ENCODE measurements around the gene TP73. TPM values are rescaled to one million over a fixed set of nuclear protein-coding genes. Genes with fewer than 3 reads are reported as not detected.

The TP73 gene
- total RNA-seq, 1 donor from 2014 or later = 0.05 TPM

- intact Hi-C loops (cut with micrococcal nuclease) = no loop called here
- H3K27me3 ChIP-seq (ENCODE audit: low read depth) = peaks cover 74% of the 10 kb centered on the region
Observed at GRCh38 chr1:3606779-3607702, 45.3 kb upstream of the TP73 start.

DNA sequence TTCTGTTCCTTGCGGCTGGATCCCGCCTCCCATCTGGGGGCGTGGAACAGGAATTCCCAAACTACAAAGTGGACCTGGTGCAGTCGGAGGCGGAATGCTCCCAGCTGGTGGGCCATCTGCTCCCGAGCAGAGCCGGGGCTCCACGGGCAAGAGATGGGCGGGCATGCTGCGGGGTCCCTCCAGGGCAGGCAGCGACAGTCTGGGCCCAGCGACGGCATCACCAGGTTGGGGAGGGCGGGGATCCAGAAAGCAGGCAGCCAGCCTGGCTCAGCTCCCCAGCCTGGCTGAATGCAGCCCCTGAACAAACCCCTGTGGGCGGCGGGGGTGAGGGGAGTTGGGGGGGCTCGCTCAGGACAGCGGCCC is 44.6 kb upstream of the TP73 start:
- no peak for DNase-seq
- H3K27me3 ChIP-seq (ENCODE audit: low read depth) = peaks cover 80% of the 10 kb centered on the region

More at GRCh38 chr1:3606779-3607702, 45.3 kb upstream of the TP73 start:
- no peak for TF ChIP-seq CTCF (IDR thresholded peaks at IDR 0.05; ENCODE audit: borderline replicate concordance)
- Histone ChIP-seq H3K27ac (replicated peaks) (no peak overlapping the region), H3K9me3 (replicated peaks) (no peaks in the 10 kb centered on the region), H3K36me3 (no peaks in the 10 kb centered on the region), H3K4me1 (peaks cover 18% of the 10 kb centered on the region), H3K4me3 (no peak overlapping the region)
- DNase-seq = no peak

DNA sequence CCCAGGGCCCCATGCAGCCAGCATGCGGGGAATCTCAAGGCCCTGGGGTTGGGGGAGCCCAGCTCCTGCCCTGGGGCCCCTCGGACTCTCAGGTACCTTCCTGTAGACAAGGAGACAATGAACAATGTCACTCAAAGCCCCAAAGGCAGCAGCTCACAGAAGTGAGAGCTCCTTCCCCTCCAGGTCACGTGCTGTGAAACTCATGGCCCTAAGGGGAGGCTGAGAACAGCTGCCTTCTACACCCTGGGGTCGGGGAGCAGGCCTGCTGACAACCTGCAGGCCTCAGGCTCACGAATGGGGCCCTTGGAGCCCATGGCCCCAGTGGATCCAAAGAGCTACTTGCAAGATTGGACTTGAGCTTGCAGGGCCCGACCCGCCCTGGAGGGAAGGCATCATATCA is 44.2 kb upstream of the TP73 start:
- peaks cover 85% of the 10 kb centered on the region for H3K27me3 ChIP-seq (ENCODE audit: low read depth)
- no peak overlapping the region for H3K4me3 ChIP-seq
- H3K36me3 ChIP-seq = no peaks in the 10 kb centered on the region
- no peak for TF ChIP-seq CTCF (IDR thresholded peaks at IDR 0.05; ENCODE audit: borderline replicate concordance)
- intact Hi-C loops (cut with micrococcal nuclease) = no loop called here
- no peak overlapping the region for H3K27ac ChIP-seq (replicated peaks)
- peaks cover 18% of the 10 kb centered on the region for H3K4me1 ChIP-seq
- no peaks in the 10 kb centered on the region for H3K9me3 ChIP-seq (replicated peaks)
- DNase-seq = no peak

More for the DNA sequence above, 44.6 kb upstream of the TP73 start:
- intact Hi-C loops (cut with micrococcal nuclease) = no loop called here
- Histone ChIP-seq H3K4me3 (no peak overlapping the region), H3K36me3 (no peaks in the 10 kb centered on the region), H3K9me3 (replicated peaks) (no peaks in the 10 kb centered on the region), H3K27ac (replicated peaks) (no peak overlapping the region), H3K4me1 (peaks cover 18% of the 10 kb centered on the region)
- TF ChIP-seq CTCF (IDR thresholded peaks at IDR 0.05; ENCODE audit: borderline replicate concordance) = no peak

GRCh38 chr1:3609016-3609768 is 43.1 kb upstream of the TP73 start:
- DNase-seq = no peak

More at GRCh38 chr1:3609016-3609768, 43.1 kb upstream of the TP73 start:
- Histone ChIP-seq H3K4me3 (no peak overlapping the region), H3K27me3 (ENCODE audit: low read depth) (peaks cover 92% of the 10 kb centered on the region), H3K4me1 (peaks cover 18% of the 10 kb centered on the region), H3K36me3 (no peaks in the 10 kb centered on the region), H3K9me3 (replicated peaks) (no peaks in the 10 kb centered on the region), H3K27ac (replicated peaks) (no peak overlapping the region)
- intact Hi-C loops (cut with micrococcal nuclease) = no loop called here
- no peak for TF ChIP-seq CTCF (IDR thresholded peaks at IDR 0.05; ENCODE audit: borderline replicate concordance)

All from left ventricle myocardium inferior (tissue), 1 donor.